Mucosa of descending colon (tissue), 3 donors: ENCODE measurements around the gene TUBE1. TPM values are rescaled to one million over a fixed set of nuclear protein-coding genes. Genes with fewer than 3 reads are reported as not detected.

Source experiments
- ATAC-seq: fragments of 200-7000 bp; cut with Tn5 transposase; one replicate; pipeline ENCODE4 v1.9.1; 2020; ENCODE audit warnings: mild to moderate bottlenecking, moderate library complexity
- DNase-seq, 3 donors: peaks; one replicate each; pipeline ENCODE4 v3.0.0-alpha.2; 2020
- H3K36me3 ChIP-seq: fragments of 200-600 bp; one replicate; pipeline ENCODE4 v1.8.0; 2021; ENCODE audit warnings: low read depth, mild to moderate bottlenecking
- H3K4me1 ChIP-seq: fragments of 200-600 bp; one replicate; pipeline ENCODE4 v1.8.0; 2021; ENCODE audit warnings: low read depth, mild to moderate bottlenecking
- H3K4me3 ChIP-seq: fragments of 200-600 bp; one replicate; pipeline ENCODE4 v1.8.0; 2021; ENCODE audit warnings: mild to moderate bottlenecking
- H3K9me3 ChIP-seq: fragments of 200-600 bp; one replicate; pipeline ENCODE4 v1.8.0; 2021; ENCODE audit warnings: mild to moderate bottlenecking
- intact Hi-C, 2 donors: fragments of 100-400 bp; cut with DNase I in 1 of 2; cut with micrococcal nuclease in 1 of 2; formaldehyde crosslinking; loops; one replicate each; pipeline versions ENCODE4 v1.11.0 to v1.11.1; 2022; cut with DNase I, micrococcal nuclease
- total RNA-seq, 3 donors: library from RNA; stranded (reverse); fragmentation: NEBNext Ultra II Directional in 2 of 3; extraction: Animal tissue kit (Norgen Biotek cat#: 25700) in 2 of 3; gene quantifications; one replicate each; pipeline versions ENCODE4 v1.2.1 to v1.2.4, GENCODE V29; 2021 to 2023
- TF ChIP-seq, protein P1 (sequence below): fragments of 200-600 bp; IDR thresholded peaks from one replicate; pipeline ENCODE4 v1.8.0; 2022; ENCODE audit warnings: antibody characterized with exemption, mild to moderate bottlenecking
- donor health status: DM: no; HTN: no; CAD: no; lungs with moderate emphysema.
- donor health status: DM: no; HTN: no; CAD: no.
- donor health status: DM: no; HTN: yes; CAD: no.

The TUBE1 gene
- total RNA-seq, 3 donors from 2014 or later = 8.8 to 22.8 (median 13.2) TPM

- H3K36me3 ChIP-seq = no peaks in the 10 kb centered on the region
- intact Hi-C loops = no loop called here
- DNase-seq (no peak), ATAC-seq (no peak)
- peaks cover 5% of the 10 kb centered on the region for H3K4me1 ChIP-seq
- no peak overlapping the region for H3K4me3 ChIP-seq
- no peaks in the 10 kb centered on the region for H3K9me3 ChIP-seq
- TF ChIP-seq, protein P1, sequence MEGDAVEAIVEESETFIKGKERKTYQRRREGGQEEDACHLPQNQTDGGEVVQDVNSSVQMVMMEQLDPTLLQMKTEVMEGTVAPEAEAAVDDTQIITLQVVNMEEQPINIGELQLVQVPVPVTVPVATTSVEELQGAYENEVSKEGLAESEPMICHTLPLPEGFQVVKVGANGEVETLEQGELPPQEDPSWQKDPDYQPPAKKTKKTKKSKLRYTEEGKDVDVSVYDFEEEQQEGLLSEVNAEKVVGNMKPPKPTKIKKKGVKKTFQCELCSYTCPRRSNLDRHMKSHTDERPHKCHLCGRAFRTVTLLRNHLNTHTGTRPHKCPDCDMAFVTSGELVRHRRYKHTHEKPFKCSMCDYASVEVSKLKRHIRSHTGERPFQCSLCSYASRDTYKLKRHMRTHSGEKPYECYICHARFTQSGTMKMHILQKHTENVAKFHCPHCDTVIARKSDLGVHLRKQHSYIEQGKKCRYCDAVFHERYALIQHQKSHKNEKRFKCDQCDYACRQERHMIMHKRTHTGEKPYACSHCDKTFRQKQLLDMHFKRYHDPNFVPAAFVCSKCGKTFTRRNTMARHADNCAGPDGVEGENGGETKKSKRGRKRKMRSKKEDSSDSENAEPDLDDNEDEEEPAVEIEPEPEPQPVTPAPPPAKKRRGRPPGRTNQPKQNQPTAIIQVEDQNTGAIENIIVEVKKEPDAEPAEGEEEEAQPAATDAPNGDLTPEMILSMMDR = no peak
These were observed 54.6 kb downstream of the TUBE1 start for GRCh38 chr6:112032728-112033127.

DNA sequence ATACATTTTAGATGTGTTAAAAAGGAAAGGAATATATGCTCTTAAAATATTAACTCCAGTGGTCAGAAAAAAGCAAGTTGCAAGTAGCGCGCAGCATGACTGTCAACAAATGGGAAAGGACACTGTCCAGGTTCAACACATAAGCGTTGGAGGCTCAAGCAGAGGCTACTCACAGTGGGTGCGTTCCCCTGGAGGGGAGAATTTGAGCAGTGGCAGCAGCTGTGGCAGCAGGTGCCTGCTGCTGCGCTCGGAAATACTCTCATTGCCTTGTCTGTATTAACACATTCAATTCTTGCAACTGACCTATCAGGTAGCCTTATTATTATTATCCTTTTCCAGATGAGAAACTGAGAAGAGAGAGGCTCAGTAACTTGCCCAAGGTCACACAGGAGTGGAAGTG lies 55.3 kb downstream of the TUBE1 start:
- TF ChIP-seq, protein P1 = no peak
- no peak for ATAC-seq
- no peaks in the 10 kb centered on the region for H3K9me3 ChIP-seq
- H3K36me3 ChIP-seq = no peaks in the 10 kb centered on the region
- intact Hi-C loops = no loop called here
- DNase-seq = no peak
- peaks cover 5% of the 10 kb centered on the region for H3K4me1 ChIP-seq
- no peak overlapping the region for H3K4me3 ChIP-seq

DNA sequence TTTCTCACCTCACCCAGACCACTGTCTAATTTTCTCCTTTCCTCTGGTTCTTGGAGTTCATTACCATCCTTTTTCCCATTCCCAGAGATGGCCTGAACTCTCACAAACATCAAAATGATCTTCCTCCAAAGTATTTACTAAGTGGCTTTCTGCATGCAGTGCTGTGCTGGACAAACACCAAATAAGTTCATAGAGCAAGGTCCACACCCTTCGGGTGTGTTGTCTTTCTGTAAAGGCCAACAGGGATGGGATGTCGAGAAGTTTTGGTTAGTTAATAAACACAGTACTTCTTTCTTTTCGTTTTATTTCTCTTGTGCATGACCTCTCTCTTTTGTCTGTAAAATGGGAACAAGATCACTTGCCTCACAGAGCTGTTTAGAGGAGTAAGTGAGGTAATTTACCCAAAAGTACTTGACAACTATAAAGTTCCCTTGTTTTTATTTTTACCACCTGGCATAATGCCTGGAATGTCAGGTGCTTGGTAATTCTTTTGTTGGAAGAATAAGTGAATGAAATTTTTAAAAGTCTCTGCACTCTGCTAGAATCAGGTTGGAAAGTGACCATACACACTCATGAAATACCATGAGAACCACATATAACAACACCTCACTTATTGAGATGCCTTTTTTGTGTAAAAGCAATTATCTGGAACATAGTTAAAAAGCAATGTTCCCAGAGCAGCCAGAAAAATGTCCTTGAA lies 56.2 kb downstream of the TUBE1 start:
- Histone ChIP-seq H3K4me1 (peaks cover 5% of the 10 kb centered on the region), H3K4me3 (no peak overlapping the region), H3K36me3 (no peaks in the 10 kb centered on the region), H3K9me3 (no peaks in the 10 kb centered on the region)
- ATAC-seq = peak; percentile 36
- TF ChIP-seq, protein P1 = no peak
- intact Hi-C loops = no loop called here
- DNase-seq = peak in 1 of 3 donors; percentile 15

DNA sequence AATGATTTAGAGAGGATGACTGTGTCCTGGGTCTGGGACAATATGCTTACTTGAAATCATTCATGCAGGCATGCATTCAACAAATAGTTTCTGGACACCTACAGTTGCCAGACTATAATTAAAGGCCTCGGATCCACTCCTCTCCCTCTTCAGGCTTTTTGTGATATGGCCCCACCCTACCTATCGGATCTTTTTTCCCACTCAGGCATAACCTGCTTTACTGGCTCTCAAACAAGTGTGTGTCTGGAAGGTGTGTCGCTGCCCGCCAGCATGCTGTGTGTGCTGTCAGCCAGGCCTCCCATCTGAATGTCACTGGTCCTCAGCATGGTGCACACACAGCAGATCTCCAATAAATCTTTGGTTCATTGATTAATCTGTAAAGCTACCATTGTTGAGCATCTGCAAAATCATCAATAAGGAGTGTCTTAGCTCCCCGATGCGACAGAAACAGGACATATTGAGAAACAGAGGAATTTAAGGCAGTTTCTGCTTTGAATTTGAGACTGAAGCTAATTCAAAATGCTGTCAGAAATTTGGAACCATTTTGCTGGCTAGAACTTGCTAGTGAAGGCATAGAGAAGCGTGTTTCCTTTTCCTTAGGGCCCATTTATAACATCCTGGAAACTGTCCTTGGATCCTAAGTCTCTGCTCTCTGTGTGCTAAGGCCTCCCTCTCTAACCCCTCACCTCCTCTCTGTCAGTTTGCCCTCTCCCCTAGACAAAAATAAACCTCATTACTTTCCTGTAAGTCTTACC lies 56.9 kb downstream of the TUBE1 start:
- peaks cover 5% of the 10 kb centered on the region for H3K4me1 ChIP-seq
- no peaks in the 10 kb centered on the region for H3K36me3 ChIP-seq
- DNase-seq (peak in 2 of 3 donors; percentile 30 to 34), ATAC-seq (peak; percentile 47)
- TF ChIP-seq, protein P1 = no peak
- intact Hi-C loops = no loop called here
- no peak overlapping the region for H3K4me3 ChIP-seq
- H3K9me3 ChIP-seq = no peaks in the 10 kb centered on the region

- TF ChIP-seq, protein P1 = no peak
- H3K36me3 ChIP-seq = no peaks in the 10 kb centered on the region
- intact Hi-C loops = no loop called here
- DNase-seq (peak in 2 of 3 donors; percentile 62 to 78), ATAC-seq (peak; percentile 55)
- no peak overlapping the region for H3K4me3 ChIP-seq
- no peaks in the 10 kb centered on the region for H3K9me3 ChIP-seq
- H3K4me1 ChIP-seq = peaks cover 5% of the 10 kb centered on the region
These were observed 58.0 kb downstream of the TUBE1 start for GRCh38 chr6:112029045-112029822.
